HL-60/S4 (cell line): ENCODE results near the gene PACRG.

Experiments used
- in situ Hi-C: fragments of 300-500 bp; cut with MboI; formaldehyde crosslinking; loops from 2 replicates; pipeline ENCODE4 v1.14.3; 2022; ENCODE audit warnings: low sequenced_read_pairs

PACRG gene

GRCh38 chr6:162862462-162862861 lies 134.7 kb downstream of the PACRG start:
- in situ Hi-C loops, result no loop called here

GRCh38 chr6:162862941-162863340 lies 135.2 kb downstream of the PACRG start:
- in situ Hi-C loops, result no loop called here

GRCh38 chr6:162863821-162864220 lies 136.0 kb downstream of the PACRG start:
- in situ Hi-C loops, result no loop called here

GRCh38 chr6:162864911-162865310 lies 137.1 kb downstream of the PACRG start:
- in situ Hi-C loops, result no loop called here

GRCh38 chr6:162866656-162867055 lies 138.9 kb downstream of the PACRG start:
- in situ Hi-C loops, result no loop called here

GRCh38 chr6:162868397-162868796 lies 140.6 kb downstream of the PACRG start:
- in situ Hi-C loops, result no loop called here

GRCh38 chr6:162871966-162872365 lies 144.2 kb downstream of the PACRG start:
- in situ Hi-C loops, result no loop called here

- in situ Hi-C loops, result no loop called here
Observed at GRCh38 chr6:162873537-162873936, 145.8 kb downstream of the PACRG start.

GRCh38 chr6:162875070-162875469 lies 147.3 kb downstream of the PACRG start:
- in situ Hi-C loops, result no loop called here

GRCh38 chr6:162882801-162883481 lies 155.2 kb downstream of the PACRG start:
- in situ Hi-C loops, result no loop called here

- in situ Hi-C loops, result no loop called here
Observed at GRCh38 chr6:162887981-162888689, 160.4 kb downstream of the PACRG start.

GRCh38 chr6:162889303-162889702 lies 161.5 kb downstream of the PACRG start:
- in situ Hi-C loops, result no loop called here

GRCh38 chr6:162898011-162898410 lies 170.2 kb downstream of the PACRG start:
- in situ Hi-C loops, result no loop called here

GRCh38 chr6:162899148-162899547 lies 171.4 kb downstream of the PACRG start:
- in situ Hi-C loops, result no loop called here

GRCh38 chr6:162900503-162900902 lies 172.7 kb downstream of the PACRG start:
- in situ Hi-C loops, result no loop called here

GRCh38 chr6:162904069-162904663 lies 176.4 kb downstream of the PACRG start:
- in situ Hi-C loops, result no loop called here

GRCh38 chr6:162906479-162906878 lies 178.7 kb downstream of the PACRG start:
- in situ Hi-C loops, result no loop called here

GRCh38 chr6:162907876-162908481 lies 180.2 kb downstream of the PACRG start:
- in situ Hi-C loops, result no loop called here

GRCh38 chr6:162913206-162913605 lies 185.4 kb downstream of the PACRG start:
- in situ Hi-C loops, result no loop called here

GRCh38 chr6:162917506-162917905 lies 189.7 kb downstream of the PACRG start:
- in situ Hi-C loops, result no loop called here

- in situ Hi-C loops, result no loop called here
Observed at GRCh38 chr6:162921062-162921461, 193.3 kb downstream of the PACRG start.
